NCI-H2171 (cell line): Measurements from ENCODE around the gene CA12.
A peak's percentile ranks its signal among the peaks of the same experiment; 100 is the strongest.
"Not testable (repeated sequence)": the region's sequence is repeated elsewhere in the genome, so short reads cannot be mapped to it uniquely, and the experiment has no call there.

ENCODE experiments used
- DNase-seq: peaks from one replicate; lab custom pipeline; 2025; lab: John Stamatoyannopoulos, UW

CA12 gene

GRCh38 chr15:63381301-63382204 lies at the start of gene CA12:
Gene CA12 (minus strand): TSS chr15:63381846. CDS start chr15:63381720, 126 bp downstream.
- peak; percentile 40 for DNase-seq

- DNase-seq, result no peak
Measured at GRCh38 chr15:63430766-63431451, 49.3 kb upstream of the CA12 start.

GRCh38 chr15:63426552-63426951 lies 44.9 kb upstream of the CA12 start:
- DNase-seq, result no peak

GRCh38 chr15:63425426-63425985 lies 43.9 kb upstream of the CA12 start:
- DNase-seq, result no peak

- DNase-seq, result no peak
Measured at GRCh38 chr15:63422891-63423590, 41.4 kb upstream of the CA12 start.

- no peak for DNase-seq
Measured at GRCh38 chr15:63421433-63421832, 39.8 kb upstream of the CA12 start.

- no peak for DNase-seq
Measured at GRCh38 chr15:63420333-63420747, 38.7 kb upstream of the CA12 start.

GRCh38 chr15:63418811-63419210 lies 37.2 kb upstream of the CA12 start:
- no peak for DNase-seq

GRCh38 chr15:63417721-63418120 lies 36.1 kb upstream of the CA12 start:
- DNase-seq, result no peak

GRCh38 chr15:63417274-63417673 lies 35.6 kb upstream of the CA12 start:
- not testable (repeated sequence) for DNase-seq

- DNase-seq, result no peak
Measured at GRCh38 chr15:63414474-63415120, 33.0 kb upstream of the CA12 start.

GRCh38 chr15:63412551-63412950 lies 30.9 kb upstream of the CA12 start:
- DNase-seq, result no peak

- no peak for DNase-seq
Measured at GRCh38 chr15:63411866-63412265, 30.2 kb upstream of the CA12 start.

- DNase-seq, result no peak
Measured at GRCh38 chr15:63409179-63409578, 27.5 kb upstream of the CA12 start.

- peak; percentile 19 for DNase-seq
Measured at GRCh38 chr15:63408524-63408923, 26.9 kb upstream of the CA12 start.

GRCh38 chr15:63407612-63408011 lies 26.0 kb upstream of the CA12 start:
- peak; percentile 93 for DNase-seq

GRCh38 chr15:63405683-63406390 lies 24.2 kb upstream of the CA12 start:
- DNase-seq, result peak; percentile 74

- DNase-seq, result peak; percentile 30
Measured at GRCh38 chr15:63405159-63405558, 23.5 kb upstream of the CA12 start.

GRCh38 chr15:63403254-63403945 lies 21.8 kb upstream of the CA12 start:
- DNase-seq, result no peak

- no peak for DNase-seq
Measured at GRCh38 chr15:63402498-63403253, 21.0 kb upstream of the CA12 start.
